Liver (tissue), 3 donors: Measurements from ENCODE around the gene PCSK1N.

Experiments used
- ATF3 ChIP-seq: IDR thresholded peaks from 2 replicates; pipeline ENCODE4 v1.6.1; 2016; ENCODE audit warnings: antibody characterized with exemption
- EGR1 ChIP-seq, 2 donors: IDR thresholded peaks; 2 replicates each; pipeline ENCODE4 v1.6.1; 2016 to 2018; ENCODE audit warnings: antibody characterized with exemption in 2 of 2, low read depth in 2 of 2
- FOXA1 ChIP-seq: IDR thresholded peaks from 2 replicates; pipeline ENCODE4 v1.6.1; 2016; ENCODE audit warnings: antibody characterized with exemption
- GABPA ChIP-seq, 2 donors: IDR thresholded peaks in 1 of 2; conservative IDR thresholded peaks in 1 of 2; 2 replicates each; pipeline ENCODE4 v1.6.1; 2016; ENCODE audit warnings: antibody characterized with exemption in 2 of 2, mild to moderate bottlenecking in 1 of 2, moderate library complexity in 1 of 2
- HNF4G ChIP-seq: IDR thresholded peaks from 2 replicates; pipeline ENCODE4 v1.6.1; 2016; ENCODE audit warnings: antibody characterized with exemption
- NR2F2 ChIP-seq: IDR thresholded peaks from 2 replicates; pipeline ENCODE4 v1.6.1; 2016; ENCODE audit warnings: antibody characterized with exemption
- RAD21 ChIP-seq, 2 donors: IDR thresholded peaks; 2 replicates each; pipeline ENCODE4 v1.6.1; 2016; ENCODE audit warnings: antibody characterized with exemption in 2 of 2, mild to moderate bottlenecking in 2 of 2
- SP1 ChIP-seq: IDR thresholded peaks from 2 replicates; pipeline ENCODE4 v1.6.1; 2018; ENCODE audit warnings: antibody characterized with exemption, mild to moderate bottlenecking
- TAF1 ChIP-seq: conservative IDR thresholded peaks from 2 replicates; pipeline ENCODE4 v1.6.1; 2016; ENCODE audit warnings: antibody characterized with exemption, mild to moderate bottlenecking
- YY1 ChIP-seq: IDR thresholded peaks from 2 replicates; pipeline ENCODE4 v1.6.1; 2016; ENCODE audit warnings: antibody characterized with exemption, mild to moderate bottlenecking
- TF ChIP-seq, protein P1 (sequence below): fragments of 150-350 bp; IDR thresholded peaks from 2 replicates; pipeline ENCODE4 v1.5.1; 2017; ENCODE audit warnings: improper control_type of control experiment, low read depth, low read length; ENCODE audit not compliant: missing input control
- TF ChIP-seq, protein P2 (sequence below): IDR thresholded peaks from 2 replicates; pipeline ENCODE4 v1.6.1; 2016; ENCODE audit warnings: antibody characterized with exemption
- TF ChIP-seq, protein P3 (sequence below): IDR thresholded peaks from 2 replicates; pipeline ENCODE4 v1.6.1; 2016; ENCODE audit warnings: antibody characterized with exemption, mild to moderate bottlenecking
- donor health status: healthy.
- donor health status: healthy.

- TF ChIP-seq FOXA1 (no peak), HNF4G (no peak), TAF1 (no peak), ATF3 (no peak), YY1 (no peak), EGR1 (IDR thresholded peaks at IDR 0.05; ENCODE audit: low read depth in 2 of 2) (no peak), NR2F2 (no peak), RAD21 (IDR thresholded peaks at IDR 0.05) (no peak), SP1 (no peak), GABPA (IDR thresholded peaks at IDR 0.05 in 1 of 2, conservative IDR thresholded peaks at IDR 0.05 in 1 of 2) (no peak)
- TF ChIP-seq, protein P1, sequence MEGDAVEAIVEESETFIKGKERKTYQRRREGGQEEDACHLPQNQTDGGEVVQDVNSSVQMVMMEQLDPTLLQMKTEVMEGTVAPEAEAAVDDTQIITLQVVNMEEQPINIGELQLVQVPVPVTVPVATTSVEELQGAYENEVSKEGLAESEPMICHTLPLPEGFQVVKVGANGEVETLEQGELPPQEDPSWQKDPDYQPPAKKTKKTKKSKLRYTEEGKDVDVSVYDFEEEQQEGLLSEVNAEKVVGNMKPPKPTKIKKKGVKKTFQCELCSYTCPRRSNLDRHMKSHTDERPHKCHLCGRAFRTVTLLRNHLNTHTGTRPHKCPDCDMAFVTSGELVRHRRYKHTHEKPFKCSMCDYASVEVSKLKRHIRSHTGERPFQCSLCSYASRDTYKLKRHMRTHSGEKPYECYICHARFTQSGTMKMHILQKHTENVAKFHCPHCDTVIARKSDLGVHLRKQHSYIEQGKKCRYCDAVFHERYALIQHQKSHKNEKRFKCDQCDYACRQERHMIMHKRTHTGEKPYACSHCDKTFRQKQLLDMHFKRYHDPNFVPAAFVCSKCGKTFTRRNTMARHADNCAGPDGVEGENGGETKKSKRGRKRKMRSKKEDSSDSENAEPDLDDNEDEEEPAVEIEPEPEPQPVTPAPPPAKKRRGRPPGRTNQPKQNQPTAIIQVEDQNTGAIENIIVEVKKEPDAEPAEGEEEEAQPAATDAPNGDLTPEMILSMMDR: no peak
- TF ChIP-seq, protein P2, sequence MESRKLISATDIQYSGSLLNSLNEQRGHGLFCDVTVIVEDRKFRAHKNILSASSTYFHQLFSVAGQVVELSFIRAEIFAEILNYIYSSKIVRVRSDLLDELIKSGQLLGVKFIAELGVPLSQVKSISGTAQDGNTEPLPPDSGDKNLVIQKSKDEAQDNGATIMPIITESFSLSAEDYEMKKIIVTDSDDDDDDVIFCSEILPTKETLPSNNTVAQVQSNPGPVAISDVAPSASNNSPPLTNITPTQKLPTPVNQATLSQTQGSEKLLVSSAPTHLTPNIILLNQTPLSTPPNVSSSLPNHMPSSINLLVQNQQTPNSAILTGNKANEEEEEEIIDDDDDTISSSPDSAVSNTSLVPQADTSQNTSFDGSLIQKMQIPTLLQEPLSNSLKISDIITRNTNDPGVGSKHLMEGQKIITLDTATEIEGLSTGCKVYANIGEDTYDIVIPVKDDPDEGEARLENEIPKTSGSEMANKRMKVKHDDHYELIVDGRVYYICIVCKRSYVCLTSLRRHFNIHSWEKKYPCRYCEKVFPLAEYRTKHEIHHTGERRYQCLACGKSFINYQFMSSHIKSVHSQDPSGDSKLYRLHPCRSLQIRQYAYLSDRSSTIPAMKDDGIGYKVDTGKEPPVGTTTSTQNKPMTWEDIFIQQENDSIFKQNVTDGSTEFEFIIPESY: no peak
- TF ChIP-seq, protein P3, sequence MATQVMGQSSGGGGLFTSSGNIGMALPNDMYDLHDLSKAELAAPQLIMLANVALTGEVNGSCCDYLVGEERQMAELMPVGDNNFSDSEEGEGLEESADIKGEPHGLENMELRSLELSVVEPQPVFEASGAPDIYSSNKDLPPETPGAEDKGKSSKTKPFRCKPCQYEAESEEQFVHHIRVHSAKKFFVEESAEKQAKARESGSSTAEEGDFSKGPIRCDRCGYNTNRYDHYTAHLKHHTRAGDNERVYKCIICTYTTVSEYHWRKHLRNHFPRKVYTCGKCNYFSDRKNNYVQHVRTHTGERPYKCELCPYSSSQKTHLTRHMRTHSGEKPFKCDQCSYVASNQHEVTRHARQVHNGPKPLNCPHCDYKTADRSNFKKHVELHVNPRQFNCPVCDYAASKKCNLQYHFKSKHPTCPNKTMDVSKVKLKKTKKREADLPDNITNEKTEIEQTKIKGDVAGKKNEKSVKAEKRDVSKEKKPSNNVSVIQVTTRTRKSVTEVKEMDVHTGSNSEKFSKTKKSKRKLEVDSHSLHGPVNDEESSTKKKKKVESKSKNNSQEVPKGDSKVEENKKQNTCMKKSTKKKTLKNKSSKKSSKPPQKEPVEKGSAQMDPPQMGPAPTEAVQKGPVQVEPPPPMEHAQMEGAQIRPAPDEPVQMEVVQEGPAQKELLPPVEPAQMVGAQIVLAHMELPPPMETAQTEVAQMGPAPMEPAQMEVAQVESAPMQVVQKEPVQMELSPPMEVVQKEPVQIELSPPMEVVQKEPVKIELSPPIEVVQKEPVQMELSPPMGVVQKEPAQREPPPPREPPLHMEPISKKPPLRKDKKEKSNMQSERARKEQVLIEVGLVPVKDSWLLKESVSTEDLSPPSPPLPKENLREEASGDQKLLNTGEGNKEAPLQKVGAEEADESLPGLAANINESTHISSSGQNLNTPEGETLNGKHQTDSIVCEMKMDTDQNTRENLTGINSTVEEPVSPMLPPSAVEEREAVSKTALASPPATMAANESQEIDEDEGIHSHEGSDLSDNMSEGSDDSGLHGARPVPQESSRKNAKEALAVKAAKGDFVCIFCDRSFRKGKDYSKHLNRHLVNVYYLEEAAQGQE: no peak
These were observed 7.8 kb downstream of the PCSK1N start for GRCh38 chrX:48827654-48827968.
